GM18861 (cell line): ENCODE measurements around the gene ELOVL2.

ENCODE experiments used
- ATAC-seq: cut with Tn5 transposase; IDR thresholded peaks from one replicate; pipeline ENCODE4 v1.9.1; 2021; ENCODE audit not compliant: unreplicated experiment

The ELOVL2 gene

GRCh38 chr6:11058406-11058805, 14.3 kb upstream of the ELOVL2 start:
- ATAC-seq = no peak

GRCh38 chr6:11056871-11057270, 12.8 kb upstream of the ELOVL2 start:
- no peak for ATAC-seq

GRCh38 chr6:11055127-11055627, 11.1 kb upstream of the ELOVL2 start:
- no peak for ATAC-seq

- ATAC-seq = no peak
Measured at GRCh38 chr6:11054722-11055121, 10.6 kb upstream of the ELOVL2 start.

- ATAC-seq = no peak
Measured at GRCh38 chr6:11053307-11053706, 9.2 kb upstream of the ELOVL2 start.

GRCh38 chr6:11050731-11051130, 6.6 kb upstream of the ELOVL2 start:
- ATAC-seq = no peak

- ATAC-seq = no peak
Measured at GRCh38 chr6:11044712-11045167, 635 bp upstream of the ELOVL2 start.

- no peak for ATAC-seq
Measured at GRCh38 chr6:11043378-11043960, 636 bp downstream of the ELOVL2 start.

- ATAC-seq = no peak
Measured at GRCh38 chr6:11042750-11043377, 1.2 kb downstream of the ELOVL2 start.

- ATAC-seq = no peak
Measured at GRCh38 chr6:11042025-11042749, 1.9 kb downstream of the ELOVL2 start.

GRCh38 chr6:11040134-11040533, 4.0 kb downstream of the ELOVL2 start:
- no peak for ATAC-seq

- no peak for ATAC-seq
Measured at GRCh38 chr6:11039040-11039439, 5.1 kb downstream of the ELOVL2 start.

GRCh38 chr6:11036977-11037430, 7.1 kb downstream of the ELOVL2 start:
- ATAC-seq = no peak

- ATAC-seq = no peak
Measured at GRCh38 chr6:11036351-11036740, 7.8 kb downstream of the ELOVL2 start.

- ATAC-seq = no peak
Measured at GRCh38 chr6:11035616-11036350, 8.3 kb downstream of the ELOVL2 start.

- ATAC-seq = no peak
Measured at GRCh38 chr6:11033825-11034224, 10.3 kb downstream of the ELOVL2 start.

GRCh38 chr6:11030904-11031303, 13.2 kb downstream of the ELOVL2 start:
- ATAC-seq = no peak

- no peak for ATAC-seq
Measured at GRCh38 chr6:11028959-11029358, 15.1 kb downstream of the ELOVL2 start.

GRCh38 chr6:11027565-11028110, 16.5 kb downstream of the ELOVL2 start:
- no peak for ATAC-seq

- ATAC-seq = peak; percentile 87
Measured at GRCh38 chr6:11025921-11026635, 18.0 kb downstream of the ELOVL2 start.
